Heart left ventricle (tissue), 16 donors: ENCODE data around the gene SHROOM2. TPM values are rescaled to one million over a fixed set of nuclear protein-coding genes. Genes with fewer than 3 reads are reported as not detected.

ENCODE experiments used
- ATAC-seq, 4 donors: fragments of 200-7000 bp; cut with Tn5 transposase; one replicate each; pipeline ENCODE4 v1.9.1; 2020 to 2022; ENCODE audit warnings: moderate library complexity in 4 of 4, mild to moderate bottlenecking in 3 of 4, moderate number of reproducible peaks in 1 of 4
- DNase-seq, 5 donors: peaks; one replicate each; pipeline ENCODE4 v3.0.0-alpha.2; 2020
- H3K27ac ChIP-seq, 12 donors: fragments of 200-600 bp; sonication (generic) in 4 of 12; one replicate each; pipeline versions ENCODE4 v1.5.0 to v1.8.0; 2016 to 2022; ENCODE audit warnings: mild to moderate bottlenecking in 2 of 12
- H3K27me3 ChIP-seq, 9 donors: fragments of 200-600 bp; sonication (generic) in 2 of 9; one replicate each; pipeline versions ENCODE4 v1.5.1 to v1.8.0; 2016 to 2022; ENCODE audit warnings: mild to moderate bottlenecking in 3 of 9
- H3K36me3 ChIP-seq, 9 donors: fragments of 200-600 bp; sonication (generic) in 2 of 9; one replicate each; pipeline versions ENCODE4 v1.5.0 to v1.8.0; 2018 to 2022; ENCODE audit warnings: mild to moderate bottlenecking in 2 of 9
- H3K4me1 ChIP-seq, 12 donors: fragments of 200-600 bp; sonication (generic) in 4 of 12; one replicate each; pipeline versions ENCODE4 v1.5.0 to v1.8.0; 2016 to 2022; ENCODE audit warnings: mild to moderate bottlenecking in 3 of 12
- H3K4me3 ChIP-seq, 12 donors: fragments of 200-600 bp; sonication (generic) in 4 of 12; one replicate each; pipeline versions ENCODE4 v1.5.0 to v1.8.0; 2017 to 2022; ENCODE audit warnings: mild to moderate bottlenecking in 9 of 12, moderate library complexity in 4 of 12
- H3K9me3 ChIP-seq, 12 donors: fragments of 200-600 bp; sonication (generic) in 4 of 12; one replicate each; pipeline versions ENCODE4 v1.5.0 to v1.8.0; 2016 to 2022; ENCODE audit warnings: mild to moderate bottlenecking in 1 of 12
- CTCF ChIP-seq, 12 donors: fragments of 200-600 bp; sonication (generic) in 4 of 12; IDR thresholded peaks; one replicate each; pipeline versions ENCODE4 v1.5.0 to v1.8.0; 2018 to 2022; ENCODE audit warnings: antibody characterized with exemption in 12 of 12, mild to moderate bottlenecking in 5 of 12
- POLR2A ChIP-seq, 2 donors: fragments of 450-650 bp; IDR thresholded peaks; one replicate each; pipeline ENCODE4 v1.6.1; 2017; ENCODE audit warnings: antibody characterized with exemption in 2 of 2, mild to moderate bottlenecking in 2 of 2, moderate library complexity in 2 of 2
- WGBS, 4 donors: extraction: QIAGEN DNeasy Blood & Tissue Kit in 2 of 4; methylation state at CpG; one replicate each; pipeline versions ENCODE4 v1.1.5 to v1.1.7; 2013 to 2018; 5-methylcytosine and 5-hydroxymethylcytosine counted together
- intact Hi-C, 10 donors: fragments of 100-400 bp; cut with DNase I; formaldehyde crosslinking; loops; one replicate each; pipeline versions ENCODE4 v1.11.1 to v1.14.2; 2022
- polyA plus RNA-seq, 2 donors: library from polyadenylated mRNA; stranded (reverse); fragments of 200-250 nt; gene quantifications; one replicate each; pipeline ENCODE4 v1.2.3, GENCODE V29; 2013
- total RNA-seq, 9 donors: library from RNA; depleted of rRNA in 2 of 9; stranded (reverse); fragments of >200 nt in 2 of 9; fragmentation: NEBNext Ultra II Directional in 3 of 9; extraction: Animal tissue kit (Norgen Biotek cat#: 25700) in 3 of 9; gene quantifications; one replicate each; pipeline versions ENCODE4 v1.1.0 to v1.2.4, GENCODE V29; 2016 to 2023
- donor health status: ischemic (EF 13 %, LVEDD 7.1; RV severe dilation, severe dysfunction).
- donor health status: healthy with polysubstance abuse.
- donor health status: DM: no; HTN: yes; CAD: no.
- donor health status: DM: no; HTN: no; CAD: no.
- donor health status: ischemic (EF 25% LVEDD 6.9; RV normal size, moderate dysfunction).
- donor health status: ischemic (EF 25% LVEDD 5.7; RV mildly dilated, moderate dysfunction).
- donor health status: healthy.
- donor health status: DM: yes; HTN: yes; CAD: no.
- donor health status: ischemic (EF 35%, LVEDD 5.7; RV mildly dilated, moderate dysfunction).
- donor health status: nonischemic (EF 11% LVEDD 7.7; RV severe dilation, severe dysfunction).
- donor health status: DM: yes; HTN: yes; CAD: no.
- donor health status: PGD.
- donor health status: ischemic (EF 29% LVEDD 5.4; RV normal size, mild dysfunction).
- donor health status: nonischemic (EF 23%, LVEDD 6.1; RV moderate dilation, normal function).

SHROOM2 gene
- total and polyA plus RNA-seq, 11 donors, result 0.38 to 1.7 (median 0.83) TPM

GRCh38 chrX:9860826-9861225, 74.6 kb downstream of the SHROOM2 start:
- Histone ChIP-seq H3K27ac (no peak overlapping the region), H3K4me1 (no peaks in the 10 kb centered on the region), H3K27me3 (peaks cover 0 to 18% (median 0%) of the 10 kb centered on the region in 9 donors), H3K36me3 (no peaks in the 10 kb centered on the region), H3K9me3 (no peaks in the 10 kb centered on the region), H3K4me3 (no peak overlapping the region)
- no peak for DNase-seq
- no peak for ATAC-seq
- WGBS, 4 donors, result 86 to 100% (median 92%) methylated on average over 1 of the region's 1 CpG
- intact Hi-C loops, result no loop called here
- TF ChIP-seq POLR2A (IDR thresholded peaks at IDR 0.05) (no peak), CTCF (IDR thresholded peaks at IDR 0.05) (no peak)

GRCh38 chrX:9861711-9862110, 75.5 kb downstream of the SHROOM2 start:
- H3K9me3 ChIP-seq, result no peaks in the 10 kb centered on the region
- intact Hi-C loops, result no loop called here
- no peak overlapping the region for H3K4me3 ChIP-seq
- no peaks in the 10 kb centered on the region for H3K4me1 ChIP-seq
- no peaks in the 10 kb centered on the region for H3K36me3 ChIP-seq
- H3K27ac ChIP-seq, result no peak overlapping the region
- no peak for TF ChIP-seq POLR2A (IDR thresholded peaks at IDR 0.05)
- no peak for TF ChIP-seq CTCF (IDR thresholded peaks at IDR 0.05)
- 77 to 88% (median 85%) methylated on average over 9 of the region's 9 CpGs for WGBS, 4 donors
- H3K27me3 ChIP-seq, result peaks cover 0 to 15% (median 0%) of the 10 kb centered on the region in 9 donors
- ATAC-seq (no peak), DNase-seq (no peak)

- ATAC-seq (no peak), DNase-seq (no peak)
- Histone ChIP-seq H3K27ac (no peak overlapping the region), H3K36me3 (no peaks in the 10 kb centered on the region), H3K4me3 (no peak overlapping the region), H3K4me1 (no peaks in the 10 kb centered on the region), H3K27me3 (peaks cover 0 to 16% (median 0%) of the 10 kb centered on the region in 9 donors), H3K9me3 (no peaks in the 10 kb centered on the region)
- TF ChIP-seq POLR2A (IDR thresholded peaks at IDR 0.05) (no peak), CTCF (IDR thresholded peaks at IDR 0.05) (no peak)
- intact Hi-C loops, result no loop called here
- WGBS, 4 donors, result 75 to 96% (median 94%) methylated on average over 7 to 11 of the region's 11 CpGs
Measured at GRCh38 chrX:9862525-9862924, 76.3 kb downstream of the SHROOM2 start.

- Histone ChIP-seq H3K27me3 (peaks cover 0 to 13% (median 0%) of the 10 kb centered on the region in 9 donors), H3K4me1 (no peaks in the 10 kb centered on the region), H3K9me3 (no peaks in the 10 kb centered on the region), H3K36me3 (no peaks in the 10 kb centered on the region), H3K4me3 (no peak overlapping the region), H3K27ac (no peak overlapping the region)
- TF ChIP-seq CTCF (IDR thresholded peaks at IDR 0.05), result no peak
- TF ChIP-seq POLR2A (IDR thresholded peaks at IDR 0.05), result no peak
- no peak for DNase-seq
- intact Hi-C loops, result no loop called here
- no peak for ATAC-seq
- WGBS, 4 donors, result 93 to 97% (median 96%) methylated on average over 7 of the region's 7 CpGs
Measured at GRCh38 chrX:9862953-9863352, 76.7 kb downstream of the SHROOM2 start.
